CD14-positive monocyte (primary cell): ENCODE results near the gene NTM. TPM values are rescaled to one million over a fixed set of nuclear protein-coding genes. Genes with fewer than 3 reads are reported as not detected.

ENCODE experiments used
- DNase-seq, 3 donors: peaks; one replicate each; pipeline ENCODE4 v3.0.0-alpha.2; 2011 to 2022
- H2AFZ ChIP-seq: 2 replicates; pipeline ENCODE4 v1.6.0; 2012; ENCODE audit warnings: mild to moderate bottlenecking, low read depth, low read length, inconsistent platforms; ENCODE audit not compliant: insufficient read depth, poor library complexity, severe bottlenecking
- H3K27ac ChIP-seq, 2 donors: 1 replicate in 1 of 2; 2 replicates in 1 of 2; pipeline ENCODE4 v1.5.1; 2012 to 2013; ENCODE audit warnings: low read length in 2 of 2, control low read depth in 1 of 2, inconsistent platforms in 1 of 2, low read depth in 1 of 2, mild to moderate bottlenecking in 1 of 2
- H3K27me3 ChIP-seq, 2 donors: one replicate each; pipeline versions ENCODE4 v1.6.0 to v1.6.1; 2011 to 2013; ENCODE audit warnings: low read length in 2 of 2; ENCODE audit not compliant: control insufficient read depth in 2 of 2, insufficient read depth in 2 of 2
- H3K36me3 ChIP-seq, 2 donors: replicated peaks in 1 of 2; 1 replicate in 1 of 2; 2 replicates in 1 of 2; pipeline versions ENCODE4 v1.5.1 to v1.6.1; 2012 to 2013; ENCODE audit warnings: low read length in 2 of 2, control low read depth in 1 of 2, inconsistent platforms in 1 of 2, mild to moderate bottlenecking in 1 of 2; ENCODE audit not compliant: insufficient read depth in 2 of 2, control insufficient read depth in 1 of 2
- H3K4me1 ChIP-seq, 2 donors: 1 replicate in 1 of 2; 2 replicates in 1 of 2; pipeline versions ENCODE4 v1.5.1 to v1.6.1; 2012 to 2013; ENCODE audit warnings: low read length in 2 of 2, control low read depth in 1 of 2, inconsistent platforms in 1 of 2, mild to moderate bottlenecking in 1 of 2, moderate library complexity in 1 of 2; ENCODE audit not compliant: insufficient read depth in 2 of 2, control insufficient read depth in 1 of 2
- H3K4me2 ChIP-seq: replicated peaks from 2 replicates; pipeline ENCODE3; 2012; ENCODE audit warnings: low read length, moderate library complexity, mild to moderate bottlenecking; ENCODE audit not compliant: poor library complexity, severe bottlenecking; ENCODE audit errors: extremely low read depth
- H3K4me3 ChIP-seq, 3 experiments: fragments of 200-600 bp in 1 of 3; sonication (generic) in 1 of 3; replicated peaks in 1 of 3; 1 replicate in 2 of 3; 2 replicates in 1 of 3; pipeline ENCODE4 v1.5.1; 2011 to 2013; ENCODE audit warnings: low read length in 3 of 3, mild to moderate bottlenecking in 3 of 3, control low read depth in 2 of 3, low read depth in 2 of 3, inconsistent platforms in 1 of 3, moderate library complexity in 1 of 3
- H3K79me2 ChIP-seq: 2 replicates; pipeline ENCODE4 v1.6.0; 2012; ENCODE audit warnings: mild to moderate bottlenecking, control low read depth, inconsistent platforms, low read length, moderate library complexity; ENCODE audit not compliant: insufficient read depth
- H3K9ac ChIP-seq: 2 replicates; pipeline ENCODE4 v1.6.0; 2017; ENCODE audit warnings: low read length, mild to moderate bottlenecking; ENCODE audit not compliant: insufficient read depth, poor library complexity, severe bottlenecking
- H3K9me3 ChIP-seq, 2 donors: replicated peaks in 1 of 2; 1 replicate in 1 of 2; 2 replicates in 1 of 2; pipeline versions ENCODE4 v1.5.1 to v1.6.1; 2012 to 2013; ENCODE audit warnings: low read length in 2 of 2, control low read depth in 1 of 2; ENCODE audit not compliant: control insufficient read depth in 1 of 2, insufficient read depth in 1 of 2
- H4K20me1 ChIP-seq: 2 replicates; pipeline ENCODE4 v1.6.0; 2012; ENCODE audit warnings: mild to moderate bottlenecking, low read length, control low read depth, moderate library complexity; ENCODE audit not compliant: insufficient read depth
- H3K27ac Mint-ChIP-seq, 7 donors: one replicate each; pipeline ENCODE4 v1.8.0; 2020; ENCODE audit warnings: mild to moderate bottlenecking in 7 of 7, mixed read lengths in 7 of 7, moderate library complexity in 6 of 7, inconsistent platforms in 2 of 7
- H3K27me3 Mint-ChIP-seq, 3 donors: one replicate each; pipeline ENCODE4 v1.8.0; 2021 to 2022; ENCODE audit warnings: low read depth in 3 of 3, mild to moderate bottlenecking in 3 of 3, mixed read lengths in 3 of 3, moderate library complexity in 3 of 3, inconsistent platforms in 1 of 3
- H3K36me3 Mint-ChIP-seq, 2 donors: one replicate each; pipeline ENCODE4 v1.8.0; 2020; ENCODE audit warnings: mixed read lengths in 2 of 2, inconsistent platforms in 1 of 2, mild to moderate bottlenecking in 1 of 2
- H3K4me1 Mint-ChIP-seq: one replicate; pipeline ENCODE4 v1.8.0; 2020; ENCODE audit warnings: mild to moderate bottlenecking, mixed read lengths
- H3K4me3 Mint-ChIP-seq, 2 donors: one replicate each; pipeline ENCODE4 v1.8.0; 2020; ENCODE audit warnings: mild to moderate bottlenecking in 2 of 2, mixed read lengths in 2 of 2, moderate library complexity in 1 of 2
- H3K9me3 Mint-ChIP-seq, 7 donors: one replicate each; pipeline ENCODE4 v1.8.0; 2020 to 2022; ENCODE audit warnings: mixed read lengths in 7 of 7, mild to moderate bottlenecking in 6 of 7, moderate library complexity in 6 of 7, inconsistent platforms in 2 of 7
- CTCF ChIP-seq: fragments of 200-600 bp; IDR thresholded peaks from one replicate; pipeline ENCODE4 v1.8.0; 2022; ENCODE audit warnings: antibody characterized with exemption, mild to moderate bottlenecking
- WGBS: methylation state at CpG from one replicate; pipeline ENCODE4 v1.1.5; 2013; ENCODE audit warnings: missing lambda C conversion rate; ENCODE audit not compliant: insufficient coverage; 5-methylcytosine and 5-hydroxymethylcytosine counted together
- intact Hi-C, 2 donors: fragments of 100-400 bp; cut with micrococcal nuclease; formaldehyde crosslinking; loops; one replicate each; pipeline versions ENCODE4 v1.15.0 to v1.15.1; 2023
- polyA plus RNA-seq, 3 donors: library from polyadenylated mRNA; depleted of rRNA in 1 of 3; unstranded in 2 of 3; stranded (reverse) in 1 of 3; fragments of 300-500 nt in 2 of 3; fragments of >200 nt in 1 of 3; fragmentation: Illumina TruSeq in 2 of 3; gene quantifications; 1 replicate in 2 of 3; 2 replicates in 1 of 3; pipeline ENCODE4 v1.2.3, GENCODE V29; 2012 to 2021

Gene NTM
- polyA plus RNA-seq, 3 donors, result not detected

GRCh38 chr11:131885431-131885830 is 515.0 kb downstream of the NTM start:
- no peaks in the 10 kb centered on the region for H3K79me2 ChIP-seq
- H3K36me3 ChIP-seq, result no peaks in the 10 kb centered on the region
- no peak overlapping the region for H3K27ac ChIP-seq
- H3K27me3 ChIP-seq, result no peaks in the 10 kb centered on the region
- H3K9me3 ChIP-seq, result no peaks in the 10 kb centered on the region
- H3K9ac ChIP-seq, result no peak overlapping the region
- DNase-seq, result no peak
- H4K20me1 ChIP-seq, result no peaks in the 10 kb centered on the region
- Mint-ChIP-seq H3K4me3 (no peak overlapping the region), H3K27ac (peak overlapping the region in 1 of 7 donors; percentile 3), H3K4me1 (no peaks in the 10 kb centered on the region), H3K27me3 (peaks cover 8 to 12% (median 11%) of the 10 kb centered on the region in 3 donors), H3K36me3 (no peaks in the 10 kb centered on the region), H3K9me3 (peaks cover 0 to 3% (median 0%) of the 10 kb centered on the region in 7 donors)
- no peak overlapping the region for H3K4me2 ChIP-seq
- H2AFZ ChIP-seq, result no peak overlapping the region
- H3K4me1 ChIP-seq, result no peaks in the 10 kb centered on the region
- 73% methylated on average over 3 of the region's 7 CpGs for WGBS
- H3K4me3 ChIP-seq, result no peak overlapping the region
- no peak for TF ChIP-seq CTCF
- intact Hi-C loops, result no loop called here

GRCh38 chr11:131886201-131886600 is 515.8 kb downstream of the NTM start:
- Histone ChIP-seq H2AFZ (no peak overlapping the region), H3K9ac (no peak overlapping the region), H4K20me1 (no peaks in the 10 kb centered on the region), H3K4me1 (no peaks in the 10 kb centered on the region), H3K4me2 (no peak overlapping the region), H3K9me3 (no peaks in the 10 kb centered on the region), H3K27ac (no peak overlapping the region), H3K4me3 (no peak overlapping the region), H3K36me3 (no peaks in the 10 kb centered on the region), H3K27me3 (no peaks in the 10 kb centered on the region), H3K79me2 (no peaks in the 10 kb centered on the region)
- no peak for DNase-seq
- no peaks in the 10 kb centered on the region for H3K36me3 Mint-ChIP-seq
- H3K27ac Mint-ChIP-seq, result no peak overlapping the region
- peaks cover 8 to 10% (median 8%) of the 10 kb centered on the region in 3 donors for H3K27me3 Mint-ChIP-seq
- no peaks in the 10 kb centered on the region for H3K4me1 Mint-ChIP-seq
- H3K9me3 Mint-ChIP-seq, result peaks cover 0 to 3% (median 0%) of the 10 kb centered on the region in 7 donors
- H3K4me3 Mint-ChIP-seq, result no peak overlapping the region
- intact Hi-C loops, result no loop called here
- WGBS, result 75% methylated on average over 1 of the region's 3 CpGs
- no peak for TF ChIP-seq CTCF
